NCI-H2029 (cell line): ENCODE measurements around the gene EYA4.

Experiments
- DNase-seq: peaks from one replicate; lab custom pipeline; 2025; lab: John Stamatoyannopoulos, UW

The EYA4 gene, protein sequence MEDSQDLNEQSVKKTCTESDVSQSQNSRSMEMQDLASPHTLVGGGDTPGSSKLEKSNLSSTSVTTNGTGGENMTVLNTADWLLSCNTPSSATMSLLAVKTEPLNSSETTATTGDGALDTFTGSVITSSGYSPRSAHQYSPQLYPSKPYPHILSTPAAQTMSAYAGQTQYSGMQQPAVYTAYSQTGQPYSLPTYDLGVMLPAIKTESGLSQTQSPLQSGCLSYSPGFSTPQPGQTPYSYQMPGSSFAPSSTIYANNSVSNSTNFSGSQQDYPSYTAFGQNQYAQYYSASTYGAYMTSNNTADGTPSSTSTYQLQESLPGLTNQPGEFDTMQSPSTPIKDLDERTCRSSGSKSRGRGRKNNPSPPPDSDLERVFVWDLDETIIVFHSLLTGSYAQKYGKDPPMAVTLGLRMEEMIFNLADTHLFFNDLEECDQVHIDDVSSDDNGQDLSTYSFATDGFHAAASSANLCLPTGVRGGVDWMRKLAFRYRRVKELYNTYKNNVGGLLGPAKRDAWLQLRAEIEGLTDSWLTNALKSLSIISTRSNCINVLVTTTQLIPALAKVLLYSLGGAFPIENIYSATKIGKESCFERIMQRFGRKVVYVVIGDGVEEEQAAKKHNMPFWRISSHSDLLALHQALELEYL

DNA sequence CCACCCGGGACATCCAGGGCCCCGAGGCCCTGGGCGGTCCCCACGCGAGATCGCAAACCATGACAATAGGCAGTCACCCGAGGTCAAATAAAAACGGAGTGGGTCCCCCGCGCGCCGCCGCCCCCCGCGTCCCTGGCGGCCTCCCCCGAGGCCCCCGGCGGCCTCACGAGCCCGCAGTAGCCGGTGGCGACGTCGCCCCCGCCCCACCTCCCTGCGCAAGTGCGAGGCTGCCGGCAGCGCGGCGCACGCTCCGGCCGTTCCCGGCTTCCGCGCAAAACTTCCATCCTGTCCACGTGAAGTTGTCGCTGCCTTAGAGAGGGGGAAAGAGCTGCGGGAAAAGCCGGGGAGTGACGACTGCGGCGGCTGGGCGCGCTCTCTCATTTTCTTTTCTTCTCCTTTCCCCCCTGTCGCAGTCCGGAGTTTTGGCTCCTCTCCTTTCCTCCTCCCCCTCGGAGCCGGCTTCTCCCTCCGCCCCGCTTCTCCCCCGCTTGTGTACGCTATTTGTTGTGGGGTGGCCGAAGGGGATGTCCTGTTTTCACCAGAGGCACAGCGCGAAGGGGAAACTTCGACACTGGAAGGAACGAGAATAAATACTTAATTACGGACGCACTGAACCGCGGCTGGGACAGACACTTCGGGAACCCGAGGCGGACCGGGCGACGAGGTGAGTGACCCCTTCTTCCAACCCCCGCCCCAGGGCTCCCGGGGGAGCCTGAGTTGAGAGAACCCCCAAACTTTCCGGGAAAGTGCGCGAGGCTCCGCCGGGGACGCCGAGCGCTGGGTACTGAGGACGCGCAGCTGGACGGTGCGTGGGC, at the start of gene EYA4:
EYA4 (plus strand) TSS at position 272 of the 815 bp plus-strand sequence. CDS start 33,424 bp downstream, outside the sequence.
- no peak for DNase-seq

DNA sequence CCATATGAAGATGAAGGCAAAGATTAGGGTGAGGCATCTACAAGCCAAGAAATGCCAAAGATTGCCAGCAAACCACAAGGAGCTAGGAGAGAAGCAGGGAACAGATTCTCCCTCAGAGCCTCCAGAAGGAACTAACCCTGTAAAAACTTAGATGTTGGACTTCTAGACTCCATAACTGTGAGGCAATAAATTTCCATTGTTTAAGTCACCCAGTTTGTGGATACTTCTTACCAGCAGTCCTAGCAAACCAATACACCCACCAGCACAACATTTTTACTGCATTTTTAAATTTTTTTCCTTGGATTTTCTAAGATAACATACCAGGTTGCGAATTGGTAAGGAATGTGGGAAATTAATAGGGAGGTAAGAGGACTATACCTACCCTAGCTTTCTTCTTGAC, 47.8 kb upstream of the EYA4 start:
- DNase-seq, result no peak

DNA sequence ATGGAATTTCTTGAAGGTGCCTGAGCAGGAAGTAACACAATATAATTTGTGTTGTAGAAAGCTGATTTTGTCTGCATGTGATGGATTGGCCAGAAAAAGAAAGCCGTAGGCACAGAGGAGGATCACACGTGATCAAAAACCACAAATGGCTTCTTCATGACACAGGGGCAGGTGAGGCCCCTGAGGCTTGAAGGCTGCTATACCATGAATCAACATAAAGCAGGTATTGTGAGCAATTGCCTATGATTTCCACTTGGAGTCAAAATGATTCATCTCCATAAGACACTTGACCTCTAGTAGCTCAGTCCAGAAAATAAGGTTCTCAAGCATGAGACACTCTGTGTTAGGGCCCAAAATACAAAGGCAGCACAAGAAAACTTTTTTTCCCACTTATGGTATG, 42.4 kb upstream of the EYA4 start:
- DNase-seq, result no peak

DNA sequence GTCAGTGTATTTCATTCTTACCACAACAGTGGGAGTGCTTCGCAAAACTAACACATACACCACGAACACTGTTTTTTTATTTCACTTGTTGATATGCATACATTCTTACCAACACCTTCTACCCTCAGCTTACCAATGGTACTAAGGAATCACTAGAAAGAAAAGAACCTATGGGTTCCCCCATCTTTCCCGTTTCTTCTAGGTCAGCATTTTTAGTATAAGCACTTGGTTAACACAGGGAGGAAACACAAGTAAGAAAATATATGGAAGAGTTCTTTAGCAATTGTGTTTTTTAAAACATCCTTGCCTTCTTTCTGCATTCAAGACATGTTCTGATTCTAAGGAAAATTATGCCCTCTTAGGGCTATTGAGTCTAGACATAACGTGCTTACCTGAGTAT, 39.9 kb upstream of the EYA4 start:
- no peak for DNase-seq

DNA sequence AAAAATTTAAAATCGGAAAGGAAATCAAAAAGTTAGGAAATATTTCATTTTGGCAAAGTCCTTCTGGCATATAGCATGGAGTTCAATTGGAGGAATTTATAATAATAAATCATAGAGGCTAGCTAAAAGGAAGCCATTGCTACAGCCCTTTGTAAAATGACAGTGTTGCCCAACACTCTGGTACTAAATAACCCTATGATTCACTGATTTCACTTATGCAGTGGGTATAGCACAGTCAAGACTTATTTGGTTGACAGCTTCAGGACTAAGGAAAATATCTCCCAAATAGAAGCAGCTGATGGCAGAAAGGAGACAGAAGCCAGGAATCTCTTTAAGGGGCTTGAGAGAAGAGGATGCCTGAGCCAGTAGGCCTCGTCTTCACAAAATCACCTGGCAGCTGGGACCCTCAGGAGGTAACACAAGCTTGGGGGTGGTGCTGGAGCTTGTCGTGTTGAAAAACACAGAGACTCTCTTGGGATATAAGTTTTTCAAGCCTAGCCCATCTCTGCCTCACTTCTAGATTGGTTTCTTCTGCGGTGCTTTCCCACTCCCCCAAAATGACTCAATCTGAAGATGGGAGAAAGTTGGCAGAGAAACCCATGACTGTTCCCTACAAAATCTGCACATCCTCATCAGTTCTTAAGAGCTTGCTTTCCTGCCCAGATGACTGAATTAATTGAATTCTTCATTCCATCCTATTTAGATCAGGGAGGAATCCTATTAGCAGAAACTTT, 38.4 kb upstream of the EYA4 start:
- no peak for DNase-seq

DNA sequence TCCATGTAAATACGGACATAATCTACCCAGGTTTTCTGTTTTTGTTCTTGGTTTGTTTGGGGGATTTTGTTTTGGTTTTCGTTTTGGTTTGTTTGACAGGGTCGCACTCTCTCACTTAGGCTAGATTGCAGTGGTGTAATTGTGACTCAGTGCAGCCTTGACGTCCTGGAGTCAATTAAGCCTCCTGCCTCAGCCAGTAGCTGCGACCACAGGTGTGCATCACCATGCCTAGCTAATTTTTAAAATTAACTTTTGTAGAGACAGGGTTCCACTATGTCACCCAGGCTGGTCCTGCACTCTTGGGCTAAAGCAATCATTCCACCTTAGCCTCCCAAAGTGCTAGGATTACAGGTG, 37.8 kb upstream of the EYA4 start:
- DNase-seq, result no peak

DNA sequence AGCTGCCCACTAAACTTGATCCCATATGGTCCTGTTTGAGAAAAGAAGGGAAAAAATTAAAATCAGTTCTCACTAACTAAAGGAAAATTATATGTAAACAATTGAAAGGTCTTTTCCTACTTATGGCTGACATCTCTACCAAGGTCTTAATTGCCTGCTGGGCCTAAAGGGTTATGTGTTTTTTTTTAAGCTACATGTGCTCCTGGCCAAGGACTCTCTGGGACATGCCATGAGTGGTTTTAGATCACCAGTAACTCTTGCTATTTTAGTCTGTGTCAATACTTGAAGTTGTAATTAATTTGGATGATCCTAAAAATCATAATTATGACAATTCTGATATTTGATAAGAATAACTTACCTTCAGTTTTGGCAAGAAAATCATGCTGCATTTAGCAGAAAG, 35.9 kb upstream of the EYA4 start:
- DNase-seq, result no peak

DNA sequence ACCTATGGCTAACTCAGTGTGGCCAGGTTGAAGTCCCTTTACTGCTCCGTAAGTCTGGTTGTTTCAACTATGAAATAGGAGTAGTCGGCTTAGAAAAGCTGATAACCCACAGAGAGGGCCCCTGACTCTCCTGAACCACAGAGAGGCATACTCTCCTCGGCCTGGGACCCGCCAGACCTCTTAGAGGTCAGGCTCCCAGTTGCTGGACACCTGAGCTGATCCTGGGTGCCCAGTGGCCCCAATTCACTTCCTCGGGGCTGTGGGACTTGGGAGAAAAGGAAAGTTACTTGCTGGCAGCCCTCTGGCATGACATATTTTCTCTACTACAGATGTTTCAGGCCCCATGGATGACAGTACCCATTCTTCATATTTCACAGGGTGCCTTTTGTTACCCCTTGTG, 34.2 kb upstream of the EYA4 start:
- no peak for DNase-seq

DNA sequence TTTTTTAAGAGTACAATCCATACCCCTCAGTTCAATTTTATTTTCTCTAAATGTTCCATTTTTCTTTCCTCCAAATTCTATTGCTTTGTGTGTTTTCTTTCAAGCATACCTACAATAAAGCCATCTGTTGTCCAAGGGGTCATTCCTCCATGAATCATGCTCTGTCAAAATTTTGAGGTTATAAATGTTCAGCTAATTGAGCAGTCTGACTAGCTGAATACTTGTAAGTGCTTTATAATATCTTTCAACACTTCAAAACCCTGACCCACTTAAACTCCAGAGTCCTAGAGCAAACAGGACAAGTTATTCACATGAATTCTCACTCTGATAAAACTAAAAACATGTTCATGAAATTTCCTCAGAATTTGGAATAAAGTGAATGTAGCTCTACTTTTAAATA, 33.4 kb upstream of the EYA4 start:
- DNase-seq, result no peak

DNA sequence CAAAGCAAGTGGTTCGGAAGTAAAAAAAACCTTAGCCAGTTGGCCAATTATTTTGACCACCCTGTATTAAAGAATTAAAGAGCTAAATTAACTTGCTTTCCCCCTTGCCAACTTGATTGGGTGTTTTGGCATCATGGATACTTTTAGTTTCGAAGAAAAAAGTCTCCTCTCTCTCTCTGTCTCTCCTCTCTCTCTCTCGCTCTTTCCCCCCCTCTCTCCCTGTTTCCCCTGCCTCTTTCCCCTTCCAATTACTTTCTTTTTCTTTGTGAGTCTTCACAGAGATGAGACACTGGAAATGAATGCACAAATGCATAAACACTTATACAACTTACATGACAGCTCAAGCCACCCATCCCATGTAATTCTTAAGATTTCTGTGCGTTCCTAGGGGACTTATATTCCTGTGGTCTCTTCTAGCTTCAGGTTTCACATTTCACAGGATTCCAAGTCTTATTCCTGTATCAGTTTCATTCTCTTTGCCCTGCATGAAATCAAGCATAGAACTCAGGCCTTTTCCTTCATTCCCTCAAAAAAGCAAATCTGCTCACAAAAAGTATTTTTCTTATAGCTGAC, 32.9 kb upstream of the EYA4 start:
- no peak for DNase-seq

DNA sequence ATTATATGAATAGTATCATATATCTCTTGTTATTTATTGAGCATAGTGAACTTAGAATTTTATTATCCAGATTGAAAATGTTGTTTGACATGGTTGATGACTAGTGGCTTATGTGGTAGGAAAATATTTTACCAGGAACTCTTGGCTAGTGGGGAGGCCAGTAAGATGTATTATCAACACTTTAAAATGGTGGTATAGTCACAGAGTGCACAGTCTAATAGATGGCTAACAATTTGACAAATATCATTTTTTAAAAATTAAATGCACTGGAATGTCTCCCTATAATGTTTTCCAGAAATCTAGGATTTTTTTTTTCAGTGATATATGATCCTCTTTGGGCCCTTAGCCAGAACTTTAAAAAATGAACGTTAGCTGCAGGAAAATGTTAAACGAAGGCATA, 26.9 kb upstream of the EYA4 start:
- DNase-seq, result no peak

DNA sequence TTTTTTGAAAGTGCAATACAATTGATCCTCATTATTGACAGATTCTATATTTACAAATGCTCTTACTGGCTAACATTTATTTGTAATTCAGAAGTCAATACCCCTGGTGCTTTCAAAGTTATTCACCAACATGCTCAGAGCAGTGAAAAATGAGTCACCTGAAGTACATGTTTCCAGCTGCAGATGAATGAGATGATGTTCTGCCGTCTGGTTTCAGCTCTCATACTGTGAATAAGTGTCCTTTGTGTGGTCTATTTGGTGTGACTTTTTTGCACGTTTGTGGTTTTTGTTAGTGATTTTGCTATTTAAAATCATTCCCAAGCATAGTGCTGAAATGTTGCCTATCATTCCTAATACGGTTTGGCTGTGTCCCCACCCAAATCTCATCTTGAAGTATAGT, 22.3 kb upstream of the EYA4 start:
- no peak for DNase-seq

DNA sequence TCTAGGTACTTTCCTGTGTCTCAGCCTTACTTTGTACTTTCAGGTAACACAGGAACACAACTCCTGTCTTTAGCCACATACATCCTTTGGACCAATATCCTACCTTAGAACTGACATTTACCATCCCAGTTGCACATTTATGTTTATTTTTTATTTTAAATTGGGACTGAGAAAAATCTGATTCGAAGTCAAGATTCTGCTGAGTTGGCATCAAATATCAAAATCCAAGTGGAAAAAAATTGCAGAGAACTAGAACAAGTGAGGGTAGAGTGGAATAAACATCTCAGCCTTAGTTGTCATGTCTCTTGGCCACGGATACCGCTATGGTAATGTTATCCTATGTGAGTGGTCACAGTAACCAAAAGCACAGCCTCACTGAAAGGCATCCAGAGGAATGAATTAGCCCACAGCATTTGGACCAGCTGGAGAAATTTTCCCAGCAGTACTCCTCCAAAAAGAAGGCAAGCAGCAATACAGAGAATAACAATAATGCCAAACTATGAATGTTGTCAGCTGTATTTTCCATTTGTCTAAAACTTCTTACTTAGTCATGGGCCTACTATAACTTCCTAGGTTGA, 17.6 kb upstream of the EYA4 start:
- no peak for DNase-seq

DNA sequence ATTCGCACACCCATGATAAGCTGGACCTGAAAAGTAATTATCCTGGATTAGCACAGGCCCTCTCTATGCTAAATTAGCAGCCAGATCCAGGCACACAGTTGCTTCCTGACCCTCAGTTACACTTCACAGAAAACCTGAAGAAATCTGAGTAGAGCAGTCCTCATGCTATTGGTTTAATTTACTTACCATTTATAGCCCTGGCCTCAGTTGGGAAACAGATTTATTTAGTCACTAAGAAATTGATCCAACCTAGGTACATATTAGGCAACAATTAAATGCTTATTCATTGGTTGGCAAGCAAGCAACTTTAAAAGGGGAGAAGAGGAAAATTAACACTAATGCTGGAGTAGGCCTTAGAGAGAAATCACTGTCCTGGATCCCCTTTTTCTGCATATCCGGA, 15.6 kb upstream of the EYA4 start:
- DNase-seq, result no peak

DNA sequence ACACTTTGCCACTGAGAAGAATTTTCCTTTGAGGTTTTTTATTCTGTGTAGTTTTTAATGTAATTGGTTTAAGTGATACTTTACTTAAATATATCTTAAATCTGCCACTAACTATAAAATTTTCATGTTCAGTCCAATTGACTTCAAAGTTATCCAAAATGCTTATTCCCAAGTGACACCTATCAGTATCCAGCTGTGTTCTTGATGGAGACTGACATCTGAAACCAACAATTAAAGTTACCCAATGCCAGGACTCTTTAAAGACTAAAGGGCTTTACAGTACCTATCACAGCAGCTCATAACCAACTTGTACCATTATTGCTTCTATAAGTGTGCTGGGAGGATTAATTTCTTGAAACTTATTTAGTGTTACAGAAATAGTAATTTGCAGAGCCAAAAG, 13.8 kb upstream of the EYA4 start:
- no peak for DNase-seq

DNA sequence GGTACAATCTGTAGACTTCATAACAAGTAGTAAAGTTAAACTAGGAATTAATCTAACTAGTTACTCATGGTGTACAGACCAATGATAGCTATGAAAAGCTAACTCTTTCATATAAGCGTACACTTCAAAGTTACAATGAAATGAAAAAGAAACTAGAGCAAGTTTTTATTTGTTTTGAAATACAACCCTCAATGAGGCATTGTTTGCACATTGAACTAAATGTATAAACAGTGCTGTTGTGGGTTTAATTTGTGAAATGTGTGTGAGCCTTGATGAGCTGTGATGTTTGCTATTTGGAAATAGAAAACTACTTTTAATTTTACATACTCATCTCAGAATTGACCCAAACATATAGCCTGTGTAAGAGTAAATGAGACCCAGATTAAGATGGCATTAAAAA, 11.1 kb upstream of the EYA4 start:
- no peak for DNase-seq

DNA sequence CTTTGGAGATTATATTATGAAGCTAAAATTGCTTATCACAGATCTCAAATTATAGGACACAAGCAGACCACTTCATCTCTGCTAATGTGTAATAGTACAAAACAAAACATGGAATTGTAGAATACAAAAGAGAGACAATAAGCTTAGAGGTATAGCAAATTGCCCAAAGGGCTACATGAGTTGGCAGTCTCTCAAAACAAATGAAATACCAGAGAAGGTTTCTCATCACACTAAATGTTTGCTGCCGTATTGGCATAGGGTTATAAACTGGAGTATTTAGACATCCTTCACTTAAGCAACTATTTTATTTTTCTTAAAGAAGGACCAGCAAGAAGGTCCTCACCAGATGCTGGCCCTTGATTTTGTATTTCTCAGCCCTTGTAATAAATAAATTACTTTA, 5.9 kb upstream of the EYA4 start:
- DNase-seq, result no peak

DNA sequence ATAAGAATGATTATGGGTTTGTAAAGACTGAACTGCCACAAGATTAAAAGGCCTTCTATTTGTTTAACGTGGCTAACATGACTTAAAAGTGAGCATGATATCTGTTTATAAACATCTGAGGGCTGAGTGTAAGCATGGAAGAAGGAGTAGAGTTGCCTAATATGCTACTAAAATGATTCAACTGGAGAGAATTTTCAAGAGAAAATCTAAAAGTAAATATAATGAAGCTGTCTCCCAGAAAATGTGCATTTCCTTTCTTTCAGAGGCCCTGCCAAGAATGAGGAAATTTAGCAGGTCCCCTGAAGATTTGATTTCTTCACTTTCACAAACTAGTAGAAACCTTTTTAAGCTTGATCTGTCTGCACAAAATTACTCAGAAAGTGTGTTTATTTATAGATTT, 4.2 kb upstream of the EYA4 start:
- DNase-seq, result no peak

DNA sequence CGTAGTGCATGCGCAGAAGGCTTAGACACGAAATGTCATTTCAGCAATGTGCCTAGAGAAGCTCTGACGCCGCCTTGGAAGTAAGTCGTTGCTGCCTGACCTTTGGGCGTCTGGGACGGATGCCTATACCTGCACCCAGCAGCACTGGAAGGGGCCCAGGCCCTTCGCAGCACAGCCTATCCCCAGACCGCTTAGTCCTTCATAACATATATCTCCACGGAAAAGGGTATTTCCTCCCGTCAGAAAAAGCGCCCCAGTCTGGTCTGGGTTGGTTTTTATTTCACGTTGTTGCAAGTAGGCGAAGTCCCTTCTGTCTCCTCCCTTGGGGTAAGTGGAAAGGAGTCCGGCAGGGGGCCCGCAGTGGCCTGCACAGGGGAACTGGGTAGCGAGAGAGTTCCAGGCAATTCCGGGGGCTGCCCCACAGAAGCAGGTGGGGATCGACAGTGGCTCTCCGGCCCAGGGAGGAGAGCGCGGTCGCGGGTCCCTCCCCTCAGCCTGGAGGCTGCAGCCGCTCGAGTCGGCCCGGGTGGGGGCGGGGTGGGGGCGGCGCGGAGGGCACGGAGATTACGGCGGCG, 559 bp upstream of the EYA4 start:
- DNase-seq, result no peak

DNA sequence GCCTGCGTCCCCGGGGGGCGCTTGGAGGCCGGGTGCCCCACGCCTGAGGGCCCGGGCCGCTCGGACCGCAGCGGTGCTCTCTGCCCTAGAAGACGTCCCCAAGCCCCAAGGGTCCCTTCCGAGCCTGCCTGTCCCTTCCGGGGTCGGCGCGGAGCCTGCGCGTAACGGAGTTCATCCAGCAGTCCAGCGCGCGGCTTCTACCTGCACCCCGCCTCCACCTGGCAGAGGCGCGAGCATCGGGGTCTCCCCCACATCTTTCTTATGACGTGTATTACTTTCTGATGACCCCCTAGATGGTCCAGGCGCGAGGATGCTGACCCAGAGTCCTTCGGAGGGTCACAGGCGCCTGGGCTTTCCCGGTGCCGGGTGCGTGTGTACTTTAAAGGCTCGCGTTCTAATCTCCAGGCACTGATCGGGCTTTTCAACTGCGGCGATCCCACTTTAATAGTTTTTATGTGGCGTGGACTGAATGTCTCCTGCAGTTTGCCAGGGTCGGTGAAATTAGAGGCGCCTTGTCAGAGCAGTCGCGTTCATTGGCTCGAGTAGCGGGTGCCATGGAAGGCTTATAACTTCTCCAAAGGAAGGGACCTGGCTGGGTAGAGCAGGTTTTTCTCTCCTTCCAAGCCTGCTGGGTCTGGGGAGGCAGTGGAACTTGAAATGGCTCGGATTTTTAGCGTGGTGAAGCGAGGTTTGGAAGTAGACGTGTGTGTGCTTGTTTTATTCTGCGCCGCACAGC, 912 bp downstream of the EYA4 start:
- DNase-seq, result no peak
